Stimulated activated CD8-positive, alpha-beta memory T cell treated with anti-CD3 and anti-CD28 coated beads, Interleukin-12 subunit alpha, Interleukin-12 subunit beta, amount 100 ng/mL, for 4 hours (primary cell): ENCODE results near the gene ITGA6.

Experiments used
- DNase-seq: peaks from one replicate; pipeline ENCODE4 v3.0.0-alpha.2; 2020; ENCODE audit warnings: low read depth

Gene ITGA6

DNA sequence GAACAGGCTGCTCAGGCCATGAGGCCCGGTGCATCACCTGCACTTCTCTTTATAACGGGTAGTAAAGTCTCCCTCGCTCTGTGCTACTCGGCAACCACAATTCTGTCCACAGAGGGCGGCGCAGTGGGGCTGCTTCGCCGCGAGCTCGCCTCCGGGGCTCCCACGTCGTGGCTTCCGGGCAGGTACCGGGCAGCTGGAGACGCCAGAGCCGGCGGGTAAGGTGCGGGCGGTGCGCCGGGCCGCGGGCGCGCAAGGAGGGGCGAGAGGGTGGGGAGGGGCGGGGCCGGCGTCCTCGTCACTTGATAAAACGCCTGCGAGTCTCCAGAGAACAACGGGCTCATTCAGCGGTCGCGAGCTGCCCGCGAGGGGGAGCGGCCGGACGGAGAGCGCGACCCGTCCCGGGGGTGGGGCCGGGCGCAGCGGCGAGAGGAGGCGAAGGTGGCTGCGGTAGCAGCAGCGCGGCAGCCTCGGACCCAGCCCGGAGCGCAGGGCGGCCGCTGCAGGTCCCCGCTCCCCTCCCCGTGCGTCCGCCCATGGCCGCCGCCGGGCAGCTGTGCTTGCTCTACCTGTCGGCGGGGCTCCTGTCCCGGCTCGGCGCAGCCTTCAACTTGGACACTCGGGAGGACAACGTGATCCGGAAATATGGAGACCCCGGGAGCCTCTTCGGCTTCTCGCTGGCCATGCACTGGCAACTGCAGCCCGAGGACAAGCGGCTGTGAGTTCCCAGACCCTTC lies at the start of gene ITGA6:
TSS of gene ITGA6 (plus strand) at position 331 of the 734 bp plus-strand sequence.
- peak; percentile 69 for DNase-seq

GRCh38 chr2:172380436-172381274 lies 46.7 kb upstream of the ITGA6 start:
- DNase-seq, result no peak

DNA sequence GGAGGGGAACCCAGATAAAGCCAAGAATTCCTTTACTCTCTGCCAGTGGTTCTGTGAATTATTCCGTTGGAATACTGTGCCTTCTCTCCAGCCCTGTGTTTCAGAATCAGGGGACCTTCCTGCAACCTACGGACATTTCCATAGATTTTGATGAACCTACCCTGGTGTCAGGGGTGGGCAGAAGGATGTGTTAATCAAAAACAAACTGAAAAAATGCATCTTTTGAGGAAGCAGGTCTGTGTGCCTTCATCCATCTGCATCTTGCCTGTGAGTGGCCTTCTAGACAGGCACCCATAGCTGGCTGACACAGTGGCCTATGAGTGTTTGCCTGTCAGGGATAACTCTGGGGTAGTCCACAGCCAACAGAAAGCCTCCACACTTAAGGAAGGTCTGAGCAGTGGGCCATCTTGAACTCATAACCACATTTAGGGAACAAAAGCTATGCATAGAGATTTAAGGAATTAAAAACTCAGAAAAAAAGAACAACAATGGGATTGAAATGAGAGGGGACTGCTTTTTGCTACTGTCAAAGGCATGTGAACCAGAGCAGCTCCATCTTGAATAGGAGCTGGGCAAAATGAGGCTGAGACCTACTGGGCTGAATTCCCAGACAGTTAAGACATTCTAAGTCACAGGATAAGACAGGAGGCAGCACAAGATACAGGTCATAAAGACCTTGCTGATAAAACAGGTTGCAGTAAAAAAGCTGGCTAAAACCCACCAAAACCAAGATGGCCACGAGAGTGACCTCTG lies 45.9 kb upstream of the ITGA6 start:
- no peak for DNase-seq

DNA sequence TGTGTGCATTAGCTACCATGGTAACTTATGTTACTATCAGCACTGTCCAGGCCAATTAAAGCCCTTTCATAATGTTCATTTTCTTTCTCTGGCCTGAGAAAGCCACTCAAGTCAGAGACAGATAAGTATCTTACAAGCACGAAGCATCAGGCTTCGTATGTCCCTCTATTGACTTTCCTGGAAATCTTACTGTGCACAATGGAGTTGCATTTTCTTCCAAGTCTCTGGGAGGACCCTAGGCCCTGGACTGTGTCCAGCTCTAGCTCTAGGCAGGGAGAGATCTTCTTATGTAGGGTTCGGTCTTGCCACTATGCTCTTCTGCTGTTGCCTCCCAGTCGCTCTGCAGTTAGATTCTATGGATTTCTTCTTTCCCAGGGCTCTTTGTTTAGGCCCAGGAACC lies 40.0 kb upstream of the ITGA6 start:
- no peak for DNase-seq

DNA sequence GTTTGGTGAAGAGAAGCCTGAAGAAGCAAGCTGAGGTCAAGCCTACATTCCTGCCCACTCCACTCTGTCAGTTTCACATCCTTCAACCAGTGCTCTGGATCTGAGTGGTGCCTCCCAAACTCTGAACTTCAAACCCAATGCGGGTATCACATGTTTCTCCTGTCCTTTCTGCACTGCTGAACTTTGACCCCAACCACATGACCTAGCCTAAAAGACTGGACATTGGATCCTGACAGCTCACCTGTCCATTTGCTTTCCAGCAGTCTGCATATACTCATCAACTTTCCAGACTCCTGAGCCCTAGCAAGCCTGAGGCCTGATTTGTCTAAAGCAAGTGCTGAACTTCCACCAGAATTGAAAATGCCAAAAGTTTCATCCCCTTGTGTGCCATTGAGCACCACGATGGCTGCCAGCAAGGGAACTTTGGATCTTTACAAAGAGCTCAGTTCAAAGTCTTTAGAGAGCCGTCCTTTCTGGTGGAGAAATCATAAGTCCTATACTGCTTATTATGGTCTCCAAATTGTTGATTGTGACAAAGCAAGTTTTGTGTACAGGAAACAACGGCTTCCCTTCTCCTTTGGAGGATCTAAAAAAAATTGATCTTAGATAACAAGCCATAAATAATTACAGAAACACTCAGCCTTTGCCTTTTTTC lies 37.6 kb upstream of the ITGA6 start:
- DNase-seq, result no peak

- no peak for DNase-seq
Observed at GRCh38 chr2:172394002-172394401, 33.4 kb upstream of the ITGA6 start.

DNA sequence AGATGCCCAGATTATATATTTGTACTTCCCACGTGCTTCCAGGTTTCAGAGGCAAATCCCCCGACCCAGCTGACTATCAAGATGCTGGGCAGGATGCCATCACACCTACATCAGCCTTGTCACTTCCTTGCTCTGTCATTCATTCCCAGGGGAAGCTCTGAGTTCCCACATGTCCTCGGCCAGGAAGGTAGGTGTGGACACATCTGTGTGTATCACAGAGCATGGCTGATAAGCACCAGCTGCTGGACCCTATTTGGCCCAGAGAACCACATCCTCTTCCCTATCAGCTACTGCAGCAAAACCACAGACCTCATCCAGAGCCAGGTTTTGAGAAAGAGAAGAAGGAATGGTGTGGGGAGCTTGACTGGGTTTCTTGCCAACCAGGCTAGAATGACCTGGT lies 31.9 kb upstream of the ITGA6 start:
- DNase-seq, result no peak

DNA sequence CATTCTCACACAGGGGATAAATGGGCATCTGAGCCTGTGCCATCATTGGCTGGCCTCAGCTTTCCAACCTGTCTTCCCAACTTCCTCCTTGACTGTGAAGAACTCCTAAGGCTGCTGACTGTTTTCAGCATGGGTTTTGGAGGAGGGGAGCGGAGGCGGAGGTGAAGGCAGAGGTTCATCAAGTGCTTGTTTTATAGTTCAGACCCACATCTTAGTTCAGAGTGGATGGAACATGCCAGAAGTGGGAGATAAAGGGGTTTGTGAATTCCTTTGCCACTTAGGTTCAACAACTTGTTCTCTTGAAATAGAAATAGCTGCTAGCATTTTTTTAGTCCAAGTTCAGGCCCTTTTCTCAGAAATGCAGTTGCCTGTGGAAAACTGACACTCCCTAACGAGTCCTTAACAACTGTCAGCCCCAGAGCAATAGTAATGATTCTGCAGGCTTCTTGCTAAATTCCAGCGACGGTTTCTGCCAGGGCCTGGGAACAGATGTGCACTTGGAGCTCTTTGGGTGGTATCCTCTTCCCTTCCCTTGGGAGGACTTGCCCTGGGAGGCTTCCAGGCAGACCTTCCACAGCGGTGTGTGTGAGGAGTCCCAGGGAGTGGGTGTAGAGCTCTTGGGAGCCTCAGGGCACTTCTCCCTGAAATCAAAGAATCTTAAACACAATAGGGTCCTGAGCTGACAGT lies 30.1 kb upstream of the ITGA6 start:
- DNase-seq, result no peak

GRCh38 chr2:172398440-172398839 lies 28.9 kb upstream of the ITGA6 start:
- DNase-seq, result no peak

GRCh38 chr2:172399765-172400164 lies 27.6 kb upstream of the ITGA6 start:
- no peak for DNase-seq

DNA sequence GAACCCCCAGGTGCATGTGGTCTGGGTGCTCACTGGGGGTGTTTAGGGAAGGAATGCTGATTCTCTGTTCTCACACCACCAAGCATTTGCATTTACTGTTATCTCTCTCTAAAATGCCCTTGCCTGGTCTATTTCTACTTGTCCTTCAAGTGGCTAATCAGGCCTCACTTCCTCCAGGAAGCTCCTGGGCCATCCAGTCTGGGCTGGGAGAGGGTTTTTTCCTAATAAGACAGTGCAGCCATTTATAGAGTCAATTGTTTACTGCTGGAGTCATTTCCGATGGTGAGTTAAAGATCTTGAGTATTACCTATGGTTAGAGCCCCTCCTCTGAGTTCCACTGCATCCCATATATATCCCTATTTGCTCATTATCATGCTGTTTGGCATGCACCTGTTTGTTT lies 25.2 kb upstream of the ITGA6 start:
- no peak for DNase-seq

GRCh38 chr2:172403402-172403801 lies 24.0 kb upstream of the ITGA6 start:
- DNase-seq, result no peak

DNA sequence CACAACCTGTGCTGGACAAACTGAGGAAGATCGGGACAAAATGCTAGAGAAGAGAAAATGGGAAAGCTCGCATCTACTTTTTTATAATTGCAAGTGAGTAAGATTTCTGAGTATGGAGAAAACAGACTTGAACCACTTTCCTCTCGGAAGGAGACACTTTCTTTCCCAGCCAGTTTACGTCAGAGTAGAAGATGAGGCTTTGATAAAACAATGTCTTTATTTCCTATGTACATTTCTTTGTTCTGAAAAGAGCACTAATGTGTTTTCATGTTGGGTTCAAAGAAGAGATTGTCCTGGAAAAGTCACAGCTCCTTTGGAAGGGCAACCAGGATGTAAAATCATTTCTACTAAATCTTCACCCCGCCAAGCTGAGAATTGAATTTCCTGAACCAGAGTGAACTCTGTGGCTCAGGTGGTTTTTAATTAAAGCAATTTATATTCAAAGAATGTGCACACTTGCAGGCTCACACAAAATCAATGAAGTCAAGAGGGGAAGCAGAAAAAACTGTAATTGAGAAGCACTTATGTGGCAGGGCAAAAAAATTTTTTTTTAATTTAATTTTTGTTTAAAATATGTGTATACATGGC lies 23.4 kb upstream of the ITGA6 start:
- no peak for DNase-seq

- DNase-seq, result no peak
Observed at GRCh38 chr2:172404824-172405223, 22.6 kb upstream of the ITGA6 start.

- no peak for DNase-seq
Observed at GRCh38 chr2:172405673-172406072, 21.7 kb upstream of the ITGA6 start.

DNA sequence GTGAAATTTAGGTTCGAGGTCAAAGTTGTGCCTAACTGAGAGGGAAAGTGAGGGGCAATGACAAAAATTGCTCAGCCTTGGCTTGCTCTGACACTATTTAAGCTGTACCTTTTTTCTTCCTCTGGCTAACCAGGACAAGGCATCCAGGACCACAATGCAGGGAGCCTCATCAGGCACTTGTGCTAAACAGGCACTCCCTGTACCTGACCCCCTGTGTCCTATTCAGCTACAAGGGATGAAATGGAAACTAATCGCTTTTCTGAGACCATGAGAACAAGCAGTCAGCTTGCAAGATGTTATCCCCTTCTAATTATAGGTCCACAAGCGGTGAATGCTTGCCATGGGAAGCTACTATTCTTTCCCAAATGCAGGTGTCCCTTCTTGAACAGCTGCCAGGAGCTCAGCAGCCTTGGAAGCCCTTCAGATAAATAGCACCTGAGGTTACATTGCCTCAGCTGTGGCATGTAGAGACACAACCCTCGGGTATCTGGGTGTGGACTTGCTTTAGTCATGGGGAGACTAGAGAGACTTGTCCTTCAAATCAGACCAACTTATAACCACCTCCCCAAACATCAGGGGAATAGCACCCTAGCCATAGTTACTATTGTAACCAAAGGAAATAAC lies 19.1 kb upstream of the ITGA6 start:
- DNase-seq, result no peak

GRCh38 chr2:172409042-172409441 lies 18.3 kb upstream of the ITGA6 start:
- no peak for DNase-seq

- no peak for DNase-seq
Observed at GRCh38 chr2:172412984-172413492, 14.3 kb upstream of the ITGA6 start.

- no peak for DNase-seq
Observed at GRCh38 chr2:172415157-172415864, 12.1 kb upstream of the ITGA6 start.

DNA sequence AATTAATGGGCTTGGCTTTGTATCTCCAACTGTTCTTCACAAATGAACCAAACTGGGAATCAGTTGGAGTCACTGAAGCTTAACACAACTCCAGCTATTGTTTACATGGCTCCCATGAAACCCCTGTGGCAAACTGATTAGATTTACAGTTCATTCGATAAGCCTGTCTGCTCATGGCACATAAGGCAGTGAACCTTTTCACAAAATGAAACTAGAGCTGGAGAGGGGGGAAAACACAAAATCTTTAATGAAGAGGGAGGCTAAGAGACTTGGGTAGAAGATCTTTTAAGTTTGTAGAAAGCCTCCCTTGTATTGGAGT lies 11.6 kb upstream of the ITGA6 start:
- no peak for DNase-seq
